UCSD-AML1 (cell line): ENCODE results near the gene CUL2.
"Not testable (repeated sequence)": the region's sequence is repeated elsewhere in the genome, so short reads cannot be mapped to it uniquely, and the experiment has no call there.

Experiments
- DNase-seq: peaks from one replicate; lab custom pipeline; 2025; ENCODE audit not compliant: unreplicated experiment; lab: John Stamatoyannopoulos, UW

The CUL2 gene

GRCh38 chr10:35020481-35020880, 69.7 kb downstream of the CUL2 start:
- no peak for DNase-seq

DNA sequence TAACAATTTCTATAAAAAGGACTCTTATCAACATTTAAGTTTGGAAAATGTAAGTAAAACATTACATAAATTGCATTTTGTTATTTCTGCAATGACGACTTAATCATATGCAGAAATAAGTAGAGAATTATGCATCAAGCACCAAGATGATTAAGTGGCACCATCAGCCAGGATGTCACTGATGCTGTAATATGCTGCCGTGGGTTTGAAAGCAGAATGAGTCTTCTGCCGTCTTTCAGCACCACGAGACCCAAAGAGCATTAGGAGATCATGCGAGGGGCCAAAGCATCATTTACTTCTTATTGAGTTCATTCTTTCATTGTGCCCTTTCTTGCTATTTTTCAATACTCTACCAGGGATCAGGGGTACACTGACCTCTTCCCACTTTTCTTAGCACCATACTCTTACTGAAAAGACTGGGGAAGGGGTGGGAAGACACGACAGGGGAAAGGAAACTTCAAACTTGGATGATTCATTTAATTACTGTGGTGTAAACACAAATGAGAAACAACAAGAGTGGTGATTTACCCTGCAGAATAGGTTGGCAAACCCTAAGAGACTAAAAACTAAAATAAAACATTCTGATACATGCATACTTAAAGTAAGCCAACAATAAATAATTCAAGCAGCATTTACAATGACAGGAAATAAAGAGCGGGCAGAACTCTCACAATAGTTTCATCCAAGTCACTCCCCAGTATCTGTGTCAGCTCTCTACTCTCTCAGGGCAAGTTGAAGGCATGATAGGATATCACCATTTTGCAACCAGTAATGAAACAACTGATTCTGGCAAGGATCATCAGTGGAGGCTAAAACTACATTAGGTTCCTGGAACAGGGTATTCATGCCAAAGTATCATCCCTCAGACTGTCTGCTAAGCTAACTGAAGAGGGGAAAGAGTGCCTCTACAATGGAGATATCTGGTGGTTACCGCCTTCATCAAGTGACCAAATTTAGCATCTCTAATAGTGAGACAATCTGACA, 70.8 kb downstream of the CUL2 start:
- DNase-seq: no peak

GRCh38 chr10:35017608-35018007, 72.5 kb downstream of the CUL2 start:
- no peak for DNase-seq

GRCh38 chr10:35015843-35016408, 74.2 kb downstream of the CUL2 start:
- no peak for DNase-seq

DNA sequence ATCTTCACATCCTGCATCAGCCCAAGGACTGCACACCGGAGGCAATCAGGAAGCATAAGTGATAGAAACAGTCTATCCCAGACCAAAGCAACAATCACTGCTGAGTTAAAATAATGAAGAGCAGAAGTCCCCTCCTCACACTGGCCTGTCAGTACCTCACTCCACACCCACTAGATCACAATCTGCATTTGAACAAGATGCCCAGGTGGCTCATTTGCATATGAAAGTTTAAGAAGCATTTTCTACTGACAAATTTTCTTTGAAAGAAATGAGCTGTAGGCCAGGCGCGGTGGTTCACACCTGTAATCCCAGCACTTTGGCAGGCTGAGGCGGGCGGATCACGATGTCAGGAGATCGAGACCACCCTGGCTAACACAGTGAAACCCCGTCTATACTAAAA, 77.4 kb downstream of the CUL2 start:
- DNase-seq: no peak

DNA sequence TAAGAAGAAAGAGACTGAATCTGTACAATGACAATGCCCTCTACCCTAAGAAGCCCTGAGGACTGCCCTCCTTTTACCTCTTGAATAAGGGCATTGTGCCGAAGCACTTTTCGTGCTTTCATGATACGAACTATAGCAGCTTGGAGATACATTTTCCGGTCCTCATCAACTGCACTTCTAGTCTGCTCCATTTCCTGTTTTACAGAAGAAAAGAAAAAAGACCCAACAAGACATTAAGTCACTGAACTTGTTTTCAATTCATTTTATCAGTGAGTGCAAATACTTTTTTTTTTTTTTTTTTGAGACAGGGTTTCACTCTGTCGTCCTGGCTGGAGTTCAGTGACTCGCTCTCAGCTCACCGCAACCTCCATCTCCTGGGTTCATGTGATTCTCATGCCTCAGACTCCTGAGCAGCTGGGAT, 78.4 kb downstream of the CUL2 start:
- no peak for DNase-seq

- no peak for DNase-seq
These were observed 82.3 kb downstream of the CUL2 start for GRCh38 chr10:35007858-35008301.

DNA sequence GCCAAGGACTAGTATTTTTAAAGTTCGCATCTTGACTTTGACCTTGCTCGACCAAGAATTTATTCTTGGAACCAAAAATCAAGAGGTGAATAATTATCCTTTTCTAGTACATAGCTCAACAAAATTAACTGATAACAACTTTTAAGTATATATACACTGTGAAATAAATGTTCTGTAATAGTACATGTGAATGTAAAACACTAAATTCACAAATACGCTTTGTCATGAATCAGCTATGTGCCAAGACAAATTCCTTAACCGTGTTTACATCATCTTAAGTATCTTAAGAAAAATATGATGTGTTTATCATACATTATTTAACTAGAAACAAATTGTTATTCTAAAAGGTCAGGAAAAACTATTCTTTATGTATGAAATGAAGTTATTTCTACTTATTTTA, 83.3 kb downstream of the CUL2 start:
- no peak for DNase-seq

- DNase-seq: no peak
These were observed 84.3 kb downstream of the CUL2 start for GRCh38 chr10:35005868-35006267.

GRCh38 chr10:35004651-35005050, 85.5 kb downstream of the CUL2 start:
- DNase-seq: no peak

GRCh38 chr10:35003906-35004305, 86.2 kb downstream of the CUL2 start:
- DNase-seq: no peak

DNA sequence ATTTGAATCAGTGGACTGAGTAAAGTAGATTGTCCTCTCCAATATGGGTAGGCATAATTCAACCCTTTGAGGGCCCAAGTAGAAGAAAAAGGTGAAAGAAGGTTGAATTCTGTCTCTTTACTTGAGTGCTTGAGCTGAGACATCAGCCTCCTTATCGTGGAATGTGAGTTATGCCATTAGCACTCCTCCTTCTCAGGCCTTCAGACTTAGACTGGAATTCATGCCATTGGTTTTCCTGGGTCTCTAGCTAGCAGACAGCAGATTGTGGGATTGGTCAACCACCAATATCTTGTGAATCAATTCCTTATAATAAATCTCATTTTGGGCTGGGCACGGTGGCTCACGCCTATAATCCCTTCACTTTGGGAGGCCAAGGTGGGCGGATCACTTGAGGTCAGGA, 89.2 kb downstream of the CUL2 start:
- no peak for DNase-seq

DNA sequence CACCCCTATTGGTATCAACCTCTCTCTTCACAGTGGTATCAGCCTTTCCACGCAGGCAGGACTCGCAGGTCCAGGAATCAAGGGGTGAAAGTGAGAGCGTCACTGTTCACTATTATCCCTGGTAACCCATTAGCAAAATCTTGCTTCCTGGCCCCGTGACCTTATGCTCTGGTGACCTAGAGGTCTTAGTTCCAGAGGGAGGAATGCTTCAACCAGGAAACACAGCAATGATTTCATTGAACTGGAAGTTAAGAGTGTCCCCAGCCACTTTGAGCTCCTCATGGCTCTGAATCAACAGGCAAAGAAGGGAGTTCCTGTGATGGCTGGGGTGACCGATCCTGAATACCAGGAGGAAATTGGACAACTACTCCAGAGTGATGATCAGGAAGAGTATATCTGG, 90.6 kb downstream of the CUL2 start:
- no peak for DNase-seq

DNA sequence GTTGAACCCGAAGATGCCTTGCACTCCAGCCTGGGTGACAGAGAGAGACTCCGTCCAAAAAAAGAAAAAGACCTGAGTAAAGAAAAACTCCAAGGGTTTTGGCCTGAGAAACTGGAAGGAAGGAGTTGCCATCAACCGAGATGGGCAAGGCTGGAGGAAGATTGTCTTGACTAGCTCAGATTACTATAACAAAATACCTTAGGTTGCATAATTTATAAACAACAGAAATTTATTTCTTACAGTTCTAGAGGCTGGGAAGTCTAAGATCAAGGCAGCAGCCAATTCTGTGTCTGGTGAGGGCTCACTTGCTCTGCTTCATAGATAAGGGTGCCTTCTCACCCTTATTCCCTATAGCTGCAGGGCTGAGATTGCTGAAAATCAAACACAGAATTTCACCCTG, 91.2 kb downstream of the CUL2 start:
- DNase-seq: no peak

GRCh38 chr10:34996843-34997242, 93.3 kb downstream of the CUL2 start:
- DNase-seq: peak; percentile 40

GRCh38 chr10:34995925-34996324, 94.2 kb downstream of the CUL2 start:
- no peak for DNase-seq

- peak; percentile 45 for DNase-seq
These were observed 95.5 kb downstream of the CUL2 start for GRCh38 chr10:34994565-34995142.

DNA sequence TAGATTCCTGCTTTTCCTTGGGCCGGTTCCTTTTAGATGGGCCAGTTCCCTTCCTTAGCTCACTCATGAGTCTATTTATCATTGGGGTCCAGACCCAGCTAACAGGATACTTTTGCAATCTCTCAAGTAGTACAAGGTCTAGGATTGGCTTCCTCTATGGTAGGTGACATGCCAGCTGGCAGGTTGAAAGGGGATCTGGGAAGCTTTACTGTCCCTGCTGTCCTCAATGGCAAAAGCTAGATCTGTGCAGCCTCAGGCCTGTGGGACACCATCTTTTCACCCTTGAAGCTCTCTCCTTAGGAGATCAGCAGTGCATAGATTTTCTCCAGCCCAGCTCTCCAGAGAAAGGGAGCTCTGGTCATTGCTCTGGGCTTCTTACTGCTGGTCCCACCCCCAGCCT, 96.4 kb downstream of the CUL2 start:
- DNase-seq: no peak

DNA sequence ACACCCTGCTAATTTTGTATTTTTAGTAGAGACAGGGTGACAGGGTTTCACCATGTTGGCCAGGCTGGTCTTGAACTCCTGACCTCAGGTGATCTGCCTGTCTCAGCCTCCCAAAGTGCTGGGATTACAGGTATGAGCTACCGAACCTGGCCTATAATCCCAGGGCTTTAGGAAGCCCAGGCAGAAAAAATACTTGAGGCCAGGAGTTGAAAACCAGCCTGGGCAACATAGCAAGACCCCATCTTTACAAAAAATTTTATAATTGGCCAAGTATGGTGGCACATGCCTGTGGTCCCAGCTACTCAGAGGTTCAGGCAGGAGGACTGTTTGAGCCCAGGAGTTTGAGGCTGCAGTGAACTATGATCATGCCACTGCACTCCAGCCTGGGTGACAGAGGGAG, 99.0 kb downstream of the CUL2 start:
- not testable (repeated sequence) for DNase-seq

DNA sequence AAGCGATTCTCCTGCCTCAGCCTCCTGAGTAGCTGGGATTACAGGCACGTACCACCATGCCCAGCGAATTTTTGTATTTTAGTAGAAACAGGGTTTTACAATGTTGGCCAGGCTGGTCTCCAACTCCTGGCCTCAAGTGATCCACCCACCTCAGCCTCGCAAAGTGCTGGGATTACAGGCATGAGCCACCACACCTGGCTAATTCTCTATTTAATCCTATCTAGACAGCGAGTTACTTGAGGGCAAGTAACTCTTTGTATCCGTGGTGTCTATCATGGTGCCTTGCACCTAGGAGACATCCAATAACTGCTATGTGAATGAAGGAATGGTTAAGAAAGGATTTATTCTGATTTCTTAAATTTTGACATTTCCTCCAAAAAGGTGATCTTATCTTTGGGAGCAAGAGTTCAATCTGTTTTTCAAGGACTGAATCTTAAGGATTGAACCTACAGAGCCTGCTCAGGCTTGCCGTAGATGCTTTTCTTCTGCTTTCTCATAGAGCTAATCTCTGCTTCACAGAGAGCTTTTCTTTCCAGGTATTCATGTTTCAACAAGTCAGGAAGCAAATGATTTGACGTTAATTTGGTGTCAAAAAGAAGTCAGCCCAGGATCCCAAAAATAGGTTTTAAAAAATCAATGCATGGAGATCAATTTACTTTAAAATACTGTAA, 101.6 kb downstream of the CUL2 start:
- no peak for DNase-seq

DNA sequence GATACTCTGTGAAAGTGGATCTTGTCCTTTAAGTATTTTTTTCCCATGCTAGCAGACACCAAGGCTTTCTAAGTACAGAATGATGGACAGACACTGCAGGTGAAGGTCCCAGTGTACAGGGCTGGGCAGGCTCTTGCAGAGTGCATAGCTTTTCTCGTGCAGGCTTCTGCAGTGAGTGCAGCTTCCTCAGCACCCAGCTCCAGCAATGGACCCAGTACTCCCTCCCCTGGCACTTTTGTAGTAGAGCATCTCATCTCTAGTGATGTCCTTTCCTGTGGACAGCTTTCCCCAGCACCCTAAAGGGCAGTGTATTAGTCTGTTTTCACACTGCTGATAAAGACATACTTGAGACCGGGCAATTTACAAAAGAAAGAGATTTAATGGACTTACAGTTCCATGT, 104.3 kb downstream of the CUL2 start:
- DNase-seq: no peak

GRCh38 chr10:34985146-34985545, 105.0 kb downstream of the CUL2 start:
- no peak for DNase-seq
